IMR-90 (cell line): Measurements from ENCODE around the gene WWC1. TPM values are rescaled to one million over a fixed set of nuclear protein-coding genes. Genes with fewer than 3 reads are reported as not detected.
A peak's percentile ranks its signal among the peaks of the same experiment; 100 is the strongest.

Experiments
- ATAC-seq: fragments of 200-7000 bp; cut with Tn5 transposase; 2 replicates; pipeline ENCODE4 v1.9.1; 2020; ENCODE audit warnings: low read depth, mild to moderate bottlenecking, moderate library complexity
- BruUV-seq: library from RNA; stranded (reverse); fragments of 400-500 nt; replicated peaks from 2 replicates; lab custom pipeline; 2021; lab: Mats Ljungman, UMichigan
- CTCF ChIA-PET: fragments of 300-600 bp; formaldehyde crosslinking; extraction: SDS; loops from one replicate; lab custom pipeline; 2021; ENCODE audit warnings: antibody characterized with exemption; lab: Yijun Ruan, JAX
- POLR2A ChIA-PET: fragments of 300-600 bp; sonication (Branson Sonifier 250); formaldehyde crosslinking; loops from one replicate; lab custom pipeline; 2022; ENCODE audit warnings: antibody characterized with exemption; ENCODE audit not compliant: unreplicated experiment; lab: Charles Lee
- DNase-seq: peaks from one replicate; pipeline ENCODE4 v3.0.0; 2013
- H2AFZ ChIP-seq: replicated peaks from 2 replicates; pipeline ENCODE3; 2013; ENCODE audit warnings: low read length, mild to moderate bottlenecking; ENCODE audit not compliant: poor library complexity
- H2AK5ac ChIP-seq: 2 replicates; pipeline ENCODE4 v1.6.1; 2013; ENCODE audit warnings: low read depth, low read length, inconsistent platforms
- H2AK9ac ChIP-seq: replicated peaks from 2 replicates; pipeline ENCODE3; 2013; ENCODE audit warnings: mild to moderate bottlenecking, low read depth, low read length, moderate library complexity; ENCODE audit not compliant: poor library complexity
- H2BK120ac ChIP-seq: 2 replicates; pipeline ENCODE4 v1.6.1; 2013; ENCODE audit warnings: low read depth, low read length, inconsistent platforms
- H2BK15ac ChIP-seq: 3 replicates; pipeline ENCODE4 v1.6.1; 2013; ENCODE audit warnings: low read depth, low read length, inconsistent platforms
- H2BK20ac ChIP-seq: 2 replicates; pipeline ENCODE4 v1.6.1; 2013; ENCODE audit warnings: low read depth, mild to moderate bottlenecking, inconsistent platforms, low read length, moderate library complexity
- H2BK5ac ChIP-seq: 2 replicates; pipeline ENCODE4 v1.6.1; 2013; ENCODE audit warnings: mild to moderate bottlenecking, low read depth, low read length, inconsistent platforms; ENCODE audit not compliant: poor library complexity, severe bottlenecking
- H3K14ac ChIP-seq: replicated peaks from 2 replicates; pipeline ENCODE4 v1.6.1; 2013; ENCODE audit warnings: low read depth, low read length, inconsistent platforms
- H3K18ac ChIP-seq: 2 replicates; pipeline ENCODE4 v1.6.1; 2013; ENCODE audit warnings: low read depth, low read length, control low read depth
- H3K23ac ChIP-seq: 2 replicates; pipeline ENCODE4 v1.6.1; 2013; ENCODE audit warnings: low read depth, low read length, inconsistent platforms
- H3K27ac ChIP-seq: 2 replicates; pipeline ENCODE4 v1.5.1; 2013; ENCODE audit warnings: mild to moderate bottlenecking, control low read depth, low read length; ENCODE audit not compliant: insufficient read depth
- H3K27me3 ChIP-seq: 2 replicates; pipeline ENCODE4 v1.6.1; 2013; ENCODE audit warnings: low read length; ENCODE audit not compliant: control insufficient read depth, insufficient read depth
- H3K36me3 ChIP-seq: 2 replicates; pipeline ENCODE4 v1.6.1; 2013; ENCODE audit warnings: low read length, mixed read lengths; ENCODE audit not compliant: control insufficient read depth, insufficient read depth
- H3K4ac ChIP-seq: 2 replicates; pipeline ENCODE4 v1.6.1; 2013; ENCODE audit warnings: low read depth, low read length, inconsistent platforms
- H3K4me1 ChIP-seq: 2 replicates; pipeline ENCODE4 v1.6.1; 2013; ENCODE audit warnings: low read length, mixed read lengths; ENCODE audit not compliant: control insufficient read depth, insufficient read depth
- H3K4me2 ChIP-seq: 2 replicates; pipeline ENCODE4 v1.6.1; 2013; ENCODE audit warnings: low read depth, mild to moderate bottlenecking, control low read depth, low read length, moderate library complexity
- H3K4me3 ChIP-seq: 2 replicates; pipeline ENCODE4 v1.5.1; 2013; ENCODE audit warnings: low read depth, mild to moderate bottlenecking, control low read depth, low read length, moderate library complexity; ENCODE audit not compliant: insufficient read depth
- H3K56ac ChIP-seq: 2 replicates; pipeline ENCODE4 v1.6.1; 2013; ENCODE audit warnings: low read length, inconsistent platforms; ENCODE audit not compliant: insufficient read depth; ENCODE audit errors: extremely low read depth
- H3K79me1 ChIP-seq, 2 experiments: 2 replicates each; pipeline ENCODE4 v1.6.1; 2013; ENCODE audit warnings: low read length in 2 of 2, inconsistent platforms in 1 of 2, low read depth in 1 of 2
- H3K9ac ChIP-seq: 2 replicates; pipeline ENCODE4 v1.6.1; 2013; ENCODE audit warnings: low read depth, low read length, control low read depth
- H3K9me1 ChIP-seq: 2 replicates; pipeline ENCODE4 v1.6.1; 2013; ENCODE audit warnings: low read length, inconsistent platforms; ENCODE audit not compliant: insufficient read depth
- H3K9me3 ChIP-seq: 2 replicates; pipeline ENCODE4 v1.6.1; 2013; ENCODE audit warnings: low read length; ENCODE audit not compliant: control insufficient read depth, insufficient read depth
- H4K20me1 ChIP-seq: 2 replicates; pipeline ENCODE4 v1.6.1; 2013; ENCODE audit warnings: low read length, inconsistent platforms; ENCODE audit not compliant: insufficient read depth
- H4K5ac ChIP-seq: 2 replicates; pipeline ENCODE4 v1.6.1; 2013; ENCODE audit warnings: mild to moderate bottlenecking, low read depth, low read length, control low read depth
- H4K8ac ChIP-seq, 2 experiments: 2 replicates each; pipeline ENCODE4 v1.6.1; 2013; ENCODE audit warnings: low read depth in 2 of 2, low read length in 2 of 2, control low read depth in 1 of 2, inconsistent platforms in 1 of 2
- H4K91ac ChIP-seq: 2 replicates; pipeline ENCODE4 v1.6.1; 2013; ENCODE audit warnings: low read depth, low read length, inconsistent platforms; ENCODE audit not compliant: insufficient read depth
- MAZ ChIP-seq: IDR thresholded peaks from 2 replicates; pipeline ENCODE4 v1.6.1; 2012; ENCODE audit warnings: low read depth, mild to moderate bottlenecking, low read length, improper control_type of control experiment, moderate library complexity, borderline replicate concordance
- NFE2L2 ChIP-seq: fragments of 150-350 bp; IDR thresholded peaks from 2 replicates; pipeline ENCODE4 v1.6.1; 2016; ENCODE audit warnings: low read depth, mild to moderate bottlenecking, low read length
- RCOR1 ChIP-seq: IDR thresholded peaks from 2 replicates; pipeline ENCODE4 v1.6.1; 2012; ENCODE audit warnings: mild to moderate bottlenecking, low read length, improper control_type of control experiment; ENCODE audit not compliant: insufficient replicate concordance
- SMC3 ChIP-seq: fragments of 150-350 bp; IDR thresholded peaks from 2 replicates; pipeline ENCODE4 v1.6.1; 2016; ENCODE audit warnings: low read depth, mild to moderate bottlenecking, antibody characterized with exemption, low read length, moderate library complexity
- WGBS, 2 experiments: methylation state at CpG; one replicate each; pipeline versions ENCODE4 v1.1.5 to v1.1.7; 2013; ENCODE audit warnings: missing lambda C conversion rate in 2 of 2; ENCODE audit not compliant: insufficient read length in 1 of 2; ENCODE audit errors: extremely low coverage in 2 of 2; 5-methylcytosine and 5-hydroxymethylcytosine counted together
- dilution Hi-C: fragments of 300-500 bp; cut with HindIII; formaldehyde crosslinking; loops from one replicate; pipeline ENCODE4 v1.14.3; 2018; ENCODE audit warnings: low sequenced_read_pairs; ENCODE audit not compliant: unreplicated experiment
- in situ Hi-C: fragments of 300-500 bp; cut with MboI; formaldehyde crosslinking; loops from 3 replicates; pipeline ENCODE4 v1.14.3; 2019; ENCODE audit warnings: low sequenced_read_pairs, inconsistent platforms, mixed read lengths
- intact Hi-C: fragments of 100-400 bp; cut with micrococcal nuclease; formaldehyde crosslinking; loops from 2 replicates; pipeline ENCODE4 v1.10.0; 2022
- polyA plus RNA-seq, 3 experiments: library from polyadenylated mRNA; depleted of rRNA; stranded (reverse); fragments of >200 nt; gene quantifications; 2 replicates each; pipeline ENCODE4 v1.2.3, GENCODE V29; 2012; ENCODE audit warnings: low replicate concordance in 1 of 3
- total RNA-seq: library from RNA; depleted of rRNA; stranded (reverse); fragments of >200 nt; gene quantifications from 2 replicates; pipeline ENCODE4 v1.2.3, GENCODE V29; 2012
- TF ChIP-seq, protein P1 (sequence below): fragments of 150-350 bp; IDR thresholded peaks from 2 replicates; pipeline ENCODE4 v1.6.1; 2016; ENCODE audit warnings: low read depth, mild to moderate bottlenecking, low read length, moderate library complexity, borderline replicate concordance
- TF ChIP-seq, protein P2 (sequence below): conservative IDR thresholded peaks from 2 replicates; pipeline ENCODE4 v1.5.1; 2012; ENCODE audit warnings: mild to moderate bottlenecking, low read depth, low read length, improper control_type of control experiment

WWC1 gene
- total and polyA plus RNA-seq, 2 of the 4 experiments (the other 2 are of a cell fraction) = 9.1 to 10.3 TPM

DNA sequence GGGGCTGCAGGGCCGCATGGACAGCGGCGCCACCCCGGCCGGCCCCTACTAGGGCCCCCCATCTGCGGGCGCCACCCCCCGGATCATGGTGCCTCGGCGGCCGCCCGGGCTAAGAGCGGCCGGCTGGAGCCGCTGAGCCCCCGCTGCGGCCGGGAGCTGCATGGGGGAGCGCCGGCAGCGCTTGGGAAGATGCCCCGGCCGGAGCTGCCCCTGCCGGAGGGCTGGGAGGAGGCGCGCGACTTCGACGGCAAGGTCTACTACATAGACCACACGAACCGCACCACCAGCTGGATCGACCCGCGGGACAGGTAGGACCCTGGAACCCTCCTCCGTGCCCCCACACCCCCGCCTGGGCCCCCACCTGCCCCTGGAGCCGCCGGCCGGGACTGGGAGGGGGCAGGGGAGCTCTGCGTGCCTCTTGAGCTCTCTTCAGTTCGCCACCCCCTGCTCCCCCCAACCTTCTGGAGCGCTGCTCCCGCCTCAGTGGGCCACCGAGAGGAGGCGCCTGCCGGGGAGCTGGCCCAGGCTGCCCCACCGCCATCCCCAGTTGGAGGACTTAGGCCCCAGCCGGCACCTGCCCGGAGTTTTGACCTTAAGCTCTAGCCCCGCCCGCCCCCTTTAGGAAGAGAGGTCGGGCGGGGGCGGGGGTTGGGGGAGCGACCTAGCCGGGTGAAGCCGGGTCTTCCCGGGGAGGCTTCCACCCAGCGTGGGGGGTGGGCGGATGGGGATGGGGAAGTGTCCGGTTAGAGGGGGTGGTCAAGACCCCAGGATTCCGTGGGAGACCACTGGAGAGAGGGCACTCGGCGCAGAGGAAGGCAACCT is 730 bp downstream of the WWC1 start:
- TF ChIP-seq NFE2L2 (no peak), SMC3 (0 out of 2 replicates have a peak, but pooled peaks have one; percentile 6), MAZ (peak; percentile 30; the same call in 1 of the 2 replicates), RCOR1 (no peak)
- TF ChIP-seq, protein P1, sequence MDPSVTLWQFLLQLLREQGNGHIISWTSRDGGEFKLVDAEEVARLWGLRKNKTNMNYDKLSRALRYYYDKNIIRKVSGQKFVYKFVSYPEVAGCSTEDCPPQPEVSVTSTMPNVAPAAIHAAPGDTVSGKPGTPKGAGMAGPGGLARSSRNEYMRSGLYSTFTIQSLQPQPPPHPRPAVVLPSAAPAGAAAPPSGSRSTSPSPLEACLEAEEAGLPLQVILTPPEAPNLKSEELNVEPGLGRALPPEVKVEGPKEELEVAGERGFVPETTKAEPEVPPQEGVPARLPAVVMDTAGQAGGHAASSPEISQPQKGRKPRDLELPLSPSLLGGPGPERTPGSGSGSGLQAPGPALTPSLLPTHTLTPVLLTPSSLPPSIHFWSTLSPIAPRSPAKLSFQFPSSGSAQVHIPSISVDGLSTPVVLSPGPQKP = no peak
- TF ChIP-seq, protein P2, sequence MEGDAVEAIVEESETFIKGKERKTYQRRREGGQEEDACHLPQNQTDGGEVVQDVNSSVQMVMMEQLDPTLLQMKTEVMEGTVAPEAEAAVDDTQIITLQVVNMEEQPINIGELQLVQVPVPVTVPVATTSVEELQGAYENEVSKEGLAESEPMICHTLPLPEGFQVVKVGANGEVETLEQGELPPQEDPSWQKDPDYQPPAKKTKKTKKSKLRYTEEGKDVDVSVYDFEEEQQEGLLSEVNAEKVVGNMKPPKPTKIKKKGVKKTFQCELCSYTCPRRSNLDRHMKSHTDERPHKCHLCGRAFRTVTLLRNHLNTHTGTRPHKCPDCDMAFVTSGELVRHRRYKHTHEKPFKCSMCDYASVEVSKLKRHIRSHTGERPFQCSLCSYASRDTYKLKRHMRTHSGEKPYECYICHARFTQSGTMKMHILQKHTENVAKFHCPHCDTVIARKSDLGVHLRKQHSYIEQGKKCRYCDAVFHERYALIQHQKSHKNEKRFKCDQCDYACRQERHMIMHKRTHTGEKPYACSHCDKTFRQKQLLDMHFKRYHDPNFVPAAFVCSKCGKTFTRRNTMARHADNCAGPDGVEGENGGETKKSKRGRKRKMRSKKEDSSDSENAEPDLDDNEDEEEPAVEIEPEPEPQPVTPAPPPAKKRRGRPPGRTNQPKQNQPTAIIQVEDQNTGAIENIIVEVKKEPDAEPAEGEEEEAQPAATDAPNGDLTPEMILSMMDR = 0 out of 2 replicates have a peak, but pooled peaks have one; percentile 20
- peak; percentile 51 for ATAC-seq
- Histone ChIP-seq H3K9ac (peak overlapping the region; percentile 13; the same call in 1 of the 2 replicates), H4K8ac (no peak overlapping the region), H3K27ac (peak overlapping the region; percentile 19; the same call in 1 of the 2 replicates), H3K79me1 (peaks cover 32 to 36% of the 10 kb centered on the region in 2 experiments), H3K18ac (no peak overlapping the region), H4K5ac (no peak overlapping the region), H3K14ac (no peak overlapping the region), H3K9me3 (no peaks in the 10 kb centered on the region), H3K4me2 (peak overlapping the region; percentile 71), H3K4me3 (peak overlapping the region; percentile 98), H4K91ac (peak overlapping the region; percentile 4; the same call in 1 of the 2 replicates), H3K36me3 (no peaks in the 10 kb centered on the region), H3K9me1 (peaks cover 5% of the 10 kb centered on the region; the same call in 1 of the 2 replicates), H2AK5ac (no peak overlapping the region; the same call in 1 of the 2 replicates), H2AFZ (peak overlapping the region; percentile 96), H3K4ac (no peak overlapping the region), H2BK120ac (no peak overlapping the region), H2BK20ac (no peak overlapping the region), H2AK9ac (no peak overlapping the region), H3K27me3 (no peaks in the 10 kb centered on the region), H2BK15ac (no peak overlapping the region), H3K4me1 (peaks cover 14% of the 10 kb centered on the region), H2BK5ac (no peak overlapping the region), H3K56ac (no peak overlapping the region), H4K20me1 (no peaks in the 10 kb centered on the region), H3K23ac (no peak overlapping the region)
- ChIA-PET POLR2A (interaction anchor here (0.6 kb wide), 1 partner anchor 91 kb away, joined by 4 read pairs; no protein-coding TSS in a partner anchor), CTCF (interaction anchor here (0.6 to 1.0 kb wide), 2 partner anchors 10 to 185 kb away, joined by 3 to 5 read pairs; no protein-coding TSS in a partner anchor)
- dilution Hi-C loops = no loop called here
- BruUV-seq = no TSS peak
- in situ Hi-C loops = loop anchor here (25.0 kb wide), 1 partner anchor 145 kb away; no protein-coding TSS in a partner anchor
- WGBS, 2 experiments = 5% methylated on average over 31 of the region's 64 CpGs; no CpG with 5 or more reads in 1 of the 2 experiments
- DNase-seq = peak; percentile 43
- intact Hi-C loops = loop anchor here (5.0 kb wide), 2 partner anchors 115 to 180 kb away; no protein-coding TSS in a partner anchor
